ENCODE data around the gene SLCO4A1.

The SLCO4A1 gene

GRCh38 chr20:62638055-62638570, 4.2 kb upstream of the SLCO4A1 start:
- no peak for DNase-seq

- DNase-seq = no peak
These were observed 3.5 kb upstream of the SLCO4A1 start for GRCh38 chr20:62638679-62639406.

DNA sequence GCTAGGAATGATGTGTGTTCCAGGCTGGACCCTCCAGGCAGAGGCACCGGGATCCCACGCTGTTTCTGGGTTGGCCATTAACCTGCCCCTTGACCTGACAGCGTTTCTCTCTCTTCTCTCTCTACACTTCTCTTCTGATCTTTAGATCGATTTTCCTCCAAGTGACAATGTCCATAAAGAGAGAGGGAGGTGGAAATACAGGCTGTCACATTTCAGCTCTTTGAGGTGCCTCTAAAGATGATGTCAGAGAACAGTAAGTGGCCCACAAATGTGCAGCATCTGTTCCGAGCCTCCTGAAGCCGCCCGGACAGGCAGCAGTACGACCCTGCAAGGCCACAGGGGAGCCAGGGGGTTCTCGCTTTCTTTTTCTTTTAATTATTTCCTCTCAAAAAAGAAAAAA, 2.5 kb upstream of the SLCO4A1 start:
- DNase-seq = no peak

GRCh38 chr20:62640870-62641269, 1.4 kb upstream of the SLCO4A1 start:
- DNase-seq = no peak

DNA sequence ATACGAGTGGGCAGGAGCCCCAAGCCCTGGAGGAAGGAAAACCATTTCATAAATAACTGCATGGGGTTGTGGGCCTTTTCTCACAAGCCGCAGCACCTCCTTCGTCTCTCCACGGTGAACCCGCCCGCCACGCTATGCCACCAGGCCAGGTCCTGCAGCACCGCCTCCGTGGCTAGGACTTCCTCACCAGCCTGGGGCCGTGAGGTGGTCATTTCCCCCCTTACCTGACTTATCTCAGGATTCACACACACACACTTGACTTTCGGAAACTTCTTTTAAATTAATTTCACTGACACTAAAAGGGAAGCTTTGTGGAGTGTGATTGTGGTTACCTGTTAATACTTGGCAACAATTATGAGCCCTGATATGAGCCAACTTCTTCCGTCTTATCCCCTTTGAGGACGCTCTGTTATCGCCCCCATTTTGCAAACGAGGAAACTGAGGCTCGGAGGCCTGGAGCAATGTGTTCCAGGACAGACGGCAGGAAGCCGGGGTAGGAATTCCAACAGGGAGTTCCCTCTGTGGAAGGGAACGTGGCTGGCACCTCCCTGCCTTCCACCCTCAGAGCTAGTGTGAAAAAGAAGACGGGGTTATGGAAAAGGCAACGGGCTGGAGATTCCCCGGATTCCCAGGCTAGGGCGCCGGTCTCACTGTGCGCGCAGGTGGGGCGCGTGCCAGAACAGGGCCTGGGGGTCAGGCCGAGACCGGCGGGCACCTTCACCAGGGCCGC, 817 bp upstream of the SLCO4A1 start:
- no peak for DNase-seq

DNA sequence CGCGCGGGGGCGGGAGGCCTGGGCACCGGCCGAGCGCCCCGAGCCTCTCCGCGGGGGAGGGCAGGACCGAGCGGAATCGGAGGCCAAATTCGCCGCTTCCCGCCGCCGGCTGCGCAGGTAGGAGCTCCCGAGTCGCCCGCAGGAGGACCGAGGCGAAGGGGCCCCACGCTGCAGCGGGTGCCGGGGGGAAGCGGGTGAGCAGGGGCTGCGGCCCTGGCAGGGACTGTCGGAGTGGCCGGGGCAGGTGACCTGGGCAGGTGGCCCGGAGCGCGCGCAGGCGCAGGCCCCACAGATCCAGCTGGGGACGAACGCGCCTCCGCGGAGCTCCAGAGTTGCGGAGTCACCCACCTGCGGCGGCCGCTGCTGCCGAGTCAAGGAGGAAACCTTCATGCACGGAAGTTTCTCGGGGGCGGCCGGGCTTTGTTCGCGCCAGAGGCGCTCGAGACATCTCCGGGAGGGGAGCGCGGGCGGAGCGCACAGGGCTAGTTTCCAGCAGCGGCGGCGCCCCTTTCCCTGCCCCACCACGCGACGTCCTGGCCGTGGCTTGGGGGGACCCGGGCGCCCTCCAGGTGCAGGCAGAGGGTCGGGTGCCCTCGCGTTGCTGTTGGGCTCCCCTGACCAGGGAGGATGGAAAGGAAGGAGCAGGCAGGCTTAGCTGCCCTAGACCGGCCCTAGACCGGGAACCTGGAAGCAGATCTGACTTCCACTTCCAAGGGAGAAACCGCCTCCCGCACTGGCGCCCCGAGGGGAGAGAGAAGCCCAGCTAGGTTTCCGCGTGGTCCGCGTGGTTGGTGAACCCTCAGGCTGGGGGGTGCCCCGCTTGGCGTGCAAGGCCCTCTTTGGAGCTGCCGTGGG, 590 bp downstream of the SLCO4A1 start:
- no peak for DNase-seq

GRCh38 chr20:62643521-62644043, 1.3 kb downstream of the SLCO4A1 start:
- DNase-seq = no peak

GRCh38 chr20:62644044-62644795, 1.9 kb downstream of the SLCO4A1 start:
- no peak for DNase-seq

DNA sequence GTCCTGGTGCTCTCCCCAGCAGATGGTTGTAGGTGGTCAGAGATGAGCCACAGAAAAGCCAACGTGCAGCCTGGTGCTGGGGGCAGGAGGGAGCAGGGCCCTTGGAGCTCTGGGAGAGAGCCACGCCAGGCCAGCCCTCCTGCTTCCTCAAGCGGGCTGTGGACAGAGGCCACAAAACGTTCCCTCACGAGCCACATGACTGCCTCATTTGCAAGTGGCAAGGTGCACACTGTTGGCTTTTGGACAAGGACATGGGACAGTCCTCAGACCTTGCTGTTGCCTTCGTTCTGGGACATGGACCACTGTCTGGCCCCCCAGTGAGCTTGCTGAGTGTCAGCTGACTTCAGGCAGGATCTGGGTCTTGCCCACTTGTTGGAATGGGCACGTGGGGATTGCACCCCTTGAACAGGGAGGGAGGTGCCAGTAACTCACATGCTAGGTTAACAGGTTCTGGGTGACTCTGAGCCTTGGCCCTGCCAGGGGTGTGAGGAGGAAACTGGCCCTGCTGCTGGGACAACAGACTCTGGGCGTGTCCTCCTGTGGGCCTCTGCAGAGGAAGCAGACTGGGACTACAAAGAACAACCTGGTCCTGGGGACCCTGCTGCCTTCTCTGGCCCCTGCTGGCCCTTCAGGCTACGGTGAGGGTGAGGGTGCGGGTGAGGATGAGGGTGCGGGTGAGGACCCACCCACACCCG, 2.6 kb downstream of the SLCO4A1 start:
- DNase-seq = no peak

DNA sequence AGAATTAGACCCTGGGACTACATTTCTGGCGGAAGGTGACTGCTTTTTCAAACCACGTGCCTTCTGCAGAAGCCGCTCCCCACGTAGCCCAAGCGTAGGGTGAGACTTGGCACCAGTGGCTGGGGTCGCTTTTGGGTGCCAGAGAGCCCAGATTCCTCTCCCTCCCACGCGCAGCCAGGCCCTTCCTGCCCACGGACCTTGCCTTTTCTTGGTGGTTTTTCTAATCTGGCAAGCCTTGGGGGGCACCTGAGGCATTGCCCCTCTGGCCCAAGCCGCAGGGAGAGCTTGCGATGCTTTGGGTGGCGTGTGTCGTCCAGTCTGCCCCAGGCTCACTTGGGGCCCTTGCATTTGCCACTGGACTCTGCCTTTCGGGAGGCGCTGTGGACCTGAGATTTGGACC, 3.3 kb downstream of the SLCO4A1 start:
- DNase-seq = no peak

GRCh38 chr20:62646851-62647520, 4.7 kb downstream of the SLCO4A1 start:
- DNase-seq = no peak

- DNase-seq = no peak
These were observed 5.4 kb downstream of the SLCO4A1 start for GRCh38 chr20:62647521-62648317.

DNA sequence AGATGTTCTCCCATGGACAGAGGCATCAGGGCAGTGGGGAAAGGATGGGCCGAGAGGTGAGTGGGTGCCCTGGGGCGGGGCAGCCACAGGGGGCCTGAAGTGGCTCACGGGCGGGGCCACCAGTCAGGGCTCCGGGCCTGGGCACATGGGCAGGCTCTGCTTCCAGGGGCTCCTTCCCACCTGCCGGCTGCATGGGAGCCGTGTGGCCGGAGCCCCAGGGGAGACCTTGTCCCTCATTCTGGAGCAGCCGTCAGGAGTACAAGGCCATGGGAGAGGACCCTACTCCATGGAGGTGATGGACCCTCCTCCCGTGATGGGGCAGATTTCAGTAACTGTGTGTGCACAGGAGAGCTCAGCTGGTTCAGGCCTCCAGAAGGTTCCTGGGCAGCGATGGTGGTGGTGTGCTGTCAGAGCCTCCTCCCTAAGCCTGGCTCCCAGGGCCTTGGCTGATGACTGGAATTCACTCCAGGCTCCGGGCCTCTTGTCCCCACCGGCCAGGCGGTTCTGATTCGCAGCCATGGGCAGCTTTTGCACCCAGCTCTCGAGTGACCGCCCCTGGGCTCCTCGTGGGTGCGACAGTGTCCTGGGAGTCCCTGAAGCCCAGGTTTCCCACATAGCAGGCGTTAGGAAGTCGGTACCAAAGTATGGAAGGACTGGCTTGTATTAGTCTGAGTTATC, 6.2 kb downstream of the SLCO4A1 start:
- no peak for DNase-seq

DNA sequence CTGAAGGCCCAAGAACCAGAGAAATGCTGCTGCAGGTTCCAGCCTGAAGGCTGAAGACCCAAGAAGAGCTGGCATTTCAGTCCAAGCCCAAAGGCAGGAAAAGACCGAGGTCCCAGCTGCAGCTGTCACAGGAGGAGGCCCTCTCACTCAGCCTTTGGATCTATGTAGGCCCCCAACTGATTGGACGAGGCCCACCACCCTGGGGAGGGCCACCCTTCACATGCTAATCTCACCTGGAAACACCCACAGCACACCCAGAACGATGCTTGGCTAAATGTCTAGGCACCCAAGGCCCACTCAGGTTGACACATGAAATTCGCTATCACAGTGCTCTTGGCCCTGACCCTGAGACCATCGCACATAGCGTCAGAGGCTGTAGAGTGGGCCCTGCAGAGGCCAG, 6.8 kb downstream of the SLCO4A1 start:
- no peak for DNase-seq

GRCh38 chr20:62650551-62651284, 8.4 kb downstream of the SLCO4A1 start:
- no peak for DNase-seq

GRCh38 chr20:62651285-62652021, 9.2 kb downstream of the SLCO4A1 start:
- DNase-seq = no peak

GRCh38 chr20:62652041-62652893, 10.0 kb downstream of the SLCO4A1 start:
- peak; percentile 86 for DNase-seq

Data from islet precursor cell (in vitro differentiated cells).